ENCODE measurements around the gene PSPH. TPM values are rescaled to one million over a fixed set of nuclear protein-coding genes. Genes with fewer than 3 reads are reported as not detected.

The PSPH gene
- total RNA-seq, 2 donors from 2014 or later: 7.5 to 13.3 TPM

- DNase-seq: no peak
- intact Hi-C loops (cut with DNase I): no loop called here
- no peak for ATAC-seq
Observed at GRCh38 chr7:55965100-55965470, 86.2 kb downstream of the PSPH start.

DNA sequence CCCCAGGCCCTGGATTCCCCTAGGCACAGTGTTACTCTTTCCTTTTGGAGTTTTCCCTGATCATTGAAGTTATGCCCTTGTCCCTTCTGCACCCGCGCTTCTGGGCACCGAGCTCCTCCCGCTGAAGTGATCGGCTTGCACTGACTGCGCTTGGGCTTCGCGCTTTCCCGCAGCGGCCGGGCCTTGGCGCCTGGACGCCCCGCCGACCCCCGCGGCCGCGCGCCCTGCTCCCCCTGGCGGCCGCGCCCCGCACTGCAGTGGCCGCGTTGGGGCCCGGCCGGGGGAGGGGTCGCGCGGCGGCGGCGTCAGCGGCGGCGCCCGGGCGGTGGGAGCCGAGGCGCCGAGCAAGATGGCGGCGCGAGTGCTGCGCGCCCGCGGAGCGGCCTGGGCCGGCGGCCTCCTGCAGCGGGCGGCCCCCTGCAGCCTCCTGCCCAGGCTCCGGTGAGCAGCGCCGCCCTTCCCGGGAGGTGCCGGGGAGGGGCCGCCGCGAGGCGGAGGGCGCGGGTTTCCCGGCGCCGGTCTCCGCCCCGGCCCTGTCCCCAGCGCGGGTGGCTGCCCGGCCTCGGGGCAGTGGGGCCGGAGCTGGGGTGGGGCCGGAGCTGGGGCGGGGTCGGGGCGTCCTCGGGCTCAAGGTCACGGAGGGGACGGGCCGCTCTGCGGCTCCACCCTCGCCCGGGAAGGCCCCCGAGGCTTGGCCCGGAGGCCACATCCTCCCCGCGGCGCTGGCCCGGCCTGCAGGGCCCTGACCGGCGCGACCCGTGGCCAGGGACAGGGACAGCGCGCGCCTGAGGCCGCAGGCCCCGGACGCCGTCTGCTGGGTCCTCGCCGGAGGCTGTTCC is 86.8 kb downstream of the PSPH start, which contains the start of gene NIPSNAP2:
Gene NIPSNAP2, plus strand, starts transcription at position 325 of the 839 bp plus-strand sequence. Its CDS starts 25 bp downstream, at position 350.
- ATAC-seq: peak; percentile 93 to 96
- intact Hi-C loops (cut with DNase I): loop anchor here in 1 of 2 donors (5.0 kb wide), 1 partner anchor 77 kb away; the partner anchor contains the start of gene ZNF713
- DNase-seq: peak; percentile 90

DNA sequence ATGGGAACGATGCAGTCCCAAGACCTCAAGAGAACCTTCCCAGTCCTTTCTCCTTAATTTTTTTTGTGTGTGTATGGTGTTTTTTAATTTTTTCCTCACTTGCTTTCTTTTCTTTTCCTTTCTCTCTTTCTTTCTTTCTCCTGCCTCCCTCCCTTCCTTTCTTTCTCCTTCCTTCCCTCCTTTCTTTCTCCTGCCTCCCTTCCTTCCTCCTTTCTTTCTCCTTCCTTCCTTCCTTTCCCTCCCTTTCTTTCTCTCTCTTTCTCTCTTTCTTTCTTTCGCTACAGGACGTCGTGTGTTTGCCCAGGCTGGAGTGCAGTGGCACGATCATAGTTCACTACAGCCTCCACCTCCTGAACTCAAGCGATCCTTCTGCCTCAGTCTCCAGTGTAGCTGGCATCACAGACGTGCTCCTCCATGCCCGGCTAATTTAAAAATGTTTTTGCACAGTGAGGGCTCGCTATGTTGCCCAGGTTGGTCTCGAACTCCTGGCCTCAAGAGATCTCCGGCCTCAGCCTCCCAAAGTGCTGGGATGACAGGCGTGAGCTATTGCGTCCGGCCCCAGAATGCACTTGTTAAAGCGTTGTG is 87.6 kb downstream of the PSPH start:
- ATAC-seq (no peak), DNase-seq (no peak)
- intact Hi-C loops (cut with DNase I): loop anchor here in 1 of 2 donors (5.0 kb wide), 1 partner anchor 76 kb away; the partner anchor contains the start of gene ZNF713

DNA sequence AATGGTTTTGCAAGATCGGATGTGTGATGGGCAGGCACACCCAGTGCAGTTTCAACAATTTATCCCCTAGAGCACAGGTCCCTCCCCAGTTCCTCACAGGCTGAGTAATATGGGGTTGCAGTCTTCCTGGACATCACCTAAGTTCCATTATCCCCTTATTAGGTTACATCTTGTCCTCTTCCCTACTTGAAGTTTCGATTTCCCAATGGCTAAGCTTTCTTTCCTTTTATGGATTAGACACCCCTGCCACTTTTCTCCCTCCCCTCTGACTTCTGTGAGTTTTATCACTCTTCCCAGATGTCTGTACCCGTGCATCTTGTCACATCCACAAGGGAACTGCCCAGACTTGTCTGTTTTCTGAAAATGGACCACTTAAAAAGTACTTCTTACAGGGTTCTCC is 89.2 kb downstream of the PSPH start:
- DNase-seq (no peak), ATAC-seq (no peak)
- intact Hi-C loops (cut with DNase I): loop anchor here in 1 of 2 donors (5.0 kb wide), 1 partner anchor 75 kb away; the partner anchor contains the start of gene ZNF713

Other genes with a start within 250 kb of the PSPH start
- gene SEPTIN14, start 188.7 kb downstream of the PSPH start, total RNA-seq: not detected
- 1 to 10 TPM; 1.9 to 2.5 TPM for gene ZNF713, start 164.0 kb downstream of the PSPH start, total RNA-seq
- 10 to 100 TPM; 17.9 to 18.8 TPM for gene MRPS17, start 99.6 kb downstream of the PSPH start, total RNA-seq
- gene NIPSNAP2, start 86.9 kb downstream of the PSPH start, total RNA-seq: 100 to 1,000 TPM; 196 to 205 TPM
- 10 to 100 TPM; 61.9 to 74.9 TPM for gene CCT6A, start 321 bp upstream of the PSPH start, total RNA-seq
- gene SUMF2, start 12.8 kb upstream of the PSPH start, total RNA-seq: 10 to 100 TPM; 50.6 to 52.5 TPM
- 10 to 100 TPM; 21.9 to 25.3 TPM for gene PHKG1, start 41.5 kb upstream of the PSPH start, total RNA-seq
- gene CHCHD2, start 55.0 kb upstream of the PSPH start, total RNA-seq: 100 to 1,000 TPM; 430 to 503 TPM
- not detected for gene NUPR2, start 65.0 kb upstream of the PSPH start, total RNA-seq